Upper lobe of left lung (tissue), 6 donors: ENCODE measurements around the gene ANKRD23. TPM values are rescaled to one million over a fixed set of nuclear protein-coding genes. Genes with fewer than 3 reads are reported as not detected.
"Not testable (repeated sequence)": the region's sequence is repeated elsewhere in the genome, so short reads cannot be mapped to it uniquely, and the experiment has no call there.

ENCODE experiments used
- ATAC-seq, 2 donors: fragments of 200-7000 bp; cut with Tn5 transposase; one replicate each; pipeline ENCODE4 v1.9.1; 2022; ENCODE audit warnings: mild to moderate bottlenecking in 2 of 2, moderate library complexity in 2 of 2; ENCODE audit not compliant: low FRiP score in 2 of 2
- DNase-seq, 2 donors: peaks; one replicate each; pipeline ENCODE4 v3.0.0-alpha.2; 2019 to 2020
- H3K27ac ChIP-seq, 4 donors: fragments of 200-600 bp; sonication (generic); one replicate each; pipeline ENCODE4 v1.5.1; 2016 to 2019
- H3K27me3 ChIP-seq, 4 donors: fragments of 200-600 bp; sonication (generic); one replicate each; pipeline ENCODE4 v1.5.1; 2017 to 2019
- H3K36me3 ChIP-seq, 4 donors: fragments of 200-600 bp; sonication (generic); one replicate each; pipeline ENCODE4 v1.5.1; 2016 to 2019
- H3K4me1 ChIP-seq, 4 donors: fragments of 200-600 bp; sonication (generic); one replicate each; pipeline ENCODE4 v1.5.1; 2018 to 2019
- H3K4me3 ChIP-seq, 4 donors: fragments of 200-600 bp; sonication (generic); one replicate each; pipeline ENCODE4 v1.5.1; 2017 to 2019; ENCODE audit warnings: mild to moderate bottlenecking in 2 of 4, moderate library complexity in 1 of 4
- H3K9me3 ChIP-seq, 4 donors: fragments of 200-600 bp; sonication (generic); one replicate each; pipeline ENCODE4 v1.5.1; 2018 to 2019
- CTCF ChIP-seq, 6 experiments: fragments of 450-650 bp in 4 of 6; fragments of 200-600 bp in 2 of 6; sonication (generic) in 2 of 6; IDR thresholded peaks; one replicate each; pipeline ENCODE4 v1.5.1; 2016 to 2019; ENCODE audit warnings: antibody characterized with exemption in 6 of 6
- EP300 ChIP-seq, 4 donors: sonication (generic); formaldehyde crosslinking; IDR thresholded peaks; one replicate each; pipeline ENCODE4 v1.5.1; 2017; ENCODE audit warnings: antibody characterized with exemption in 4 of 4, control low read depth in 2 of 4
- POLR2A ChIP-seq, 4 donors: fragments of 450-650 bp; IDR thresholded peaks; one replicate each; pipeline ENCODE4 v1.5.1; 2016 to 2017; ENCODE audit warnings: antibody characterized with exemption in 4 of 4, mild to moderate bottlenecking in 2 of 4
- POLR2AphosphoS5 ChIP-seq, 2 donors: sonication (generic); formaldehyde crosslinking; IDR thresholded peaks; one replicate each; pipeline ENCODE4 v1.5.1; 2017; ENCODE audit warnings: antibody characterized with exemption in 2 of 2
- WGBS, 2 donors: methylation state at CpG; one replicate each; pipeline ENCODE4 v1.1.5; 2017 to 2018; 5-methylcytosine and 5-hydroxymethylcytosine counted together
- total RNA-seq, 6 donors: library from RNA; depleted of rRNA in 4 of 6; stranded (reverse); fragments of >200 nt in 4 of 6; gene quantifications; one replicate each; pipeline versions ENCODE4 v1.1.0 to v1.2.1, GENCODE V29; 2016 to 2021
- donor health status: DM: no; HTN: no; CAD: no; lungs with moderate emphysema.
- donor health status: DM: no; HTN: yes; CAD: no; lungs with severe emphysema.

Gene ANKRD23
- total RNA-seq, 6 donors from 2014 or later: 2.0 to 27.2 (median 2.8) TPM

- Histone ChIP-seq H3K9me3 (no peaks in the 10 kb centered on the region), H3K27me3 (no peaks in the 10 kb centered on the region), H3K4me3 (no peak overlapping the region), H3K4me1 (peaks cover 4 to 7% (median 6%) of the 10 kb centered on the region in 4 donors), H3K27ac (no peak overlapping the region), H3K36me3 (peaks cover 0 to 50% (median 23%) of the 10 kb centered on the region in 4 donors)
- TF ChIP-seq POLR2AphosphoS5 (IDR thresholded peaks at IDR 0.05): no peak
- TF ChIP-seq EP300 (IDR thresholded peaks at IDR 0.05): no peak
- no peak for TF ChIP-seq POLR2A (IDR thresholded peaks at IDR 0.05)
- no peak for TF ChIP-seq CTCF (IDR thresholded peaks at IDR 0.05)
- ATAC-seq (no peak), DNase-seq (no peak)
- 89 to 90% methylated on average over 8 of the region's 8 CpGs for WGBS, 2 donors
These were observed 44.2 kb downstream of the ANKRD23 start for GRCh38 chr2:96799623-96799935.

- no peaks in the 10 kb centered on the region for H3K9me3 ChIP-seq
- no peak for ATAC-seq
- 90% methylated on average over 16 to 23 of the region's 23 CpGs for WGBS, 2 donors
These were observed 44.8 kb downstream of the ANKRD23 start for GRCh38 chr2:96798733-96799622.

GRCh38 chr2:96797066-96797625 is 46.7 kb downstream of the ANKRD23 start:
- H3K9me3 ChIP-seq: no peaks in the 10 kb centered on the region
- H3K4me1 ChIP-seq: peaks cover 4 to 7% (median 6%) of the 10 kb centered on the region in 4 donors
- WGBS, 2 donors: 98% methylated on average over 17 to 23 of the region's 23 CpGs
- no peak overlapping the region for H3K27ac ChIP-seq
- DNase-seq (no peak), ATAC-seq (no peak)
- peaks cover 0 to 39% (median 23%) of the 10 kb centered on the region in 4 donors for H3K36me3 ChIP-seq
- no peak for TF ChIP-seq EP300 (IDR thresholded peaks at IDR 0.05)
- no peaks in the 10 kb centered on the region for H3K27me3 ChIP-seq
- no peak overlapping the region for H3K4me3 ChIP-seq

More at GRCh38 chr2:96798733-96799622, 44.8 kb downstream of the ANKRD23 start:
- peaks cover 0 to 49% (median 23%) of the 10 kb centered on the region in 4 donors for H3K36me3 ChIP-seq
- H3K4me3 ChIP-seq: no peak overlapping the region
- H3K4me1 ChIP-seq: peaks cover 4 to 7% (median 6%) of the 10 kb centered on the region in 4 donors
- no peaks in the 10 kb centered on the region for H3K27me3 ChIP-seq
- TF ChIP-seq POLR2A (IDR thresholded peaks at IDR 0.05): no peak
- TF ChIP-seq EP300 (IDR thresholded peaks at IDR 0.05): no peak
- TF ChIP-seq POLR2AphosphoS5 (IDR thresholded peaks at IDR 0.05): no peak
- no peak for TF ChIP-seq CTCF (IDR thresholded peaks at IDR 0.05)
- no peak overlapping the region for H3K27ac ChIP-seq
- DNase-seq: no peak

GRCh38 chr2:96796497-96796896 is 47.3 kb downstream of the ANKRD23 start:
- not testable (repeated sequence) for H3K27me3 ChIP-seq, H3K9me3 ChIP-seq, H3K27ac ChIP-seq, H3K4me1 ChIP-seq, ATAC-seq, H3K4me3 ChIP-seq, DNase-seq
- peaks cover 0 to 33% (median 23%) of the 10 kb centered on the region in 4 donors for H3K36me3 ChIP-seq
- 86 to 92% methylated on average over 5 to 6 of the region's 6 CpGs for WGBS, 2 donors

GRCh38 chr2:96795076-96795475 is 48.7 kb downstream of the ANKRD23 start:
- WGBS, 2 donors: 92 to 98% methylated on average over 3 to 6 of the region's 6 CpGs
- ATAC-seq: no peak
- TF ChIP-seq CTCF (IDR thresholded peaks at IDR 0.05): no peak
- no peak for TF ChIP-seq EP300 (IDR thresholded peaks at IDR 0.05)
- no peak for TF ChIP-seq POLR2A (IDR thresholded peaks at IDR 0.05)
- no peak for TF ChIP-seq POLR2AphosphoS5 (IDR thresholded peaks at IDR 0.05)

More at GRCh38 chr2:96795076-96795475, 48.7 kb downstream of the ANKRD23 start:
- Histone ChIP-seq H3K9me3 (no peaks in the 10 kb centered on the region), H3K4me3 (no peak overlapping the region), H3K27me3 (no peaks in the 10 kb centered on the region), H3K4me1 (no peaks in the 10 kb centered on the region), H3K27ac (no peak overlapping the region), H3K36me3 (peaks cover 0 to 31% (median 23%) of the 10 kb centered on the region in 4 donors)
- DNase-seq: no peak
